ENCODE data around the gene CCDC107. TPM values are rescaled to one million over a fixed set of nuclear protein-coding genes. Genes with fewer than 3 reads are reported as not detected.

The CCDC107 gene
- total RNA-seq, 2 donors from 2014 or later, result 38.5 to 64.3 TPM

DNA sequence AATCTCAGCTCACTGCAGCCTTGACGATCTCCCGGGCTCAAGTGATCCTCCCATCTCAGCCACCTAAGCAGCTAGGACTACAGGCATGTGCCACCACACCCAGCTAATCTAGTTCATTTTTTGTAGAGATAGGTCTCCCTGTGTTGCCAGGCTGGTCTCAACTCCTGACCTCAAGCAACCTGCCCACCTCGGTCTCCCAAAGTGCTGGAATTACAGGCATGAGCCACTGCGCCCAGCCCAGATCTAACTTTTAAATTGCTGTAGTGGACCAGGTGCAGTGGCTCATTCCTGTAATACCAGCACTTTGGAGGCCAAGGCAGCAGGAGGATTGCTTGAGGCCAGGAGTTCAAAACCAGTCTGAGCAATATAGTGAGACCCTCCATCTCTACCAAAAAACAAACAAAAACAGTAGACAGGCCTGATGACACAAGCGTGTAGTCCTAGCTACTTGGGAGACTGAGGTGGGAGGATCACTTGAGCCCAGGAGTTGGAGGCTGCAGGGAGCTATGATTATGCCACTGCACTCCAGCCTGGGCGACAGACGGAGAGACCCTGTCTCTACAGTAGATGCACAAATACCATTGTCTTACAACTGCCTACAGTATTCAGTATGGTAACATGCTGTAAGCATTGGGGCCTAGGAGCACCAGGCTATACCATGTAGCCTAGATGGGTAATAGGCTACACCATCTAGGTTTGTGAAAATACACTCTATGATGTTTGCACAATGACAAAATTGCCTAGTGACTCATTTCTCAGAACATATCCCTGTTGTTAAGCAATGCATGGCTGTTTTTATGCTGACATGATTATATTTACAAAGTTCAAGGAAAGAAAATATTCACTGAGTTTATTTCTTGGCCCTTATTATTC lies 5.9 kb upstream of the CCDC107 start:
- Histone ChIP-seq H3K27ac (no peak overlapping the region), H3K9me3 (no peaks in the 10 kb centered on the region), H3K36me3 (no peaks in the 10 kb centered on the region), H3K4me1 (peaks cover 0 to 8% of the 10 kb centered on the region in 2 donors), H3K27me3 (no peaks in the 10 kb centered on the region), H3K4me3 (no peak overlapping the region)
- no peak for DNase-seq (ENCODE audit: low spot score)
- TF ChIP-seq, protein P1, sequence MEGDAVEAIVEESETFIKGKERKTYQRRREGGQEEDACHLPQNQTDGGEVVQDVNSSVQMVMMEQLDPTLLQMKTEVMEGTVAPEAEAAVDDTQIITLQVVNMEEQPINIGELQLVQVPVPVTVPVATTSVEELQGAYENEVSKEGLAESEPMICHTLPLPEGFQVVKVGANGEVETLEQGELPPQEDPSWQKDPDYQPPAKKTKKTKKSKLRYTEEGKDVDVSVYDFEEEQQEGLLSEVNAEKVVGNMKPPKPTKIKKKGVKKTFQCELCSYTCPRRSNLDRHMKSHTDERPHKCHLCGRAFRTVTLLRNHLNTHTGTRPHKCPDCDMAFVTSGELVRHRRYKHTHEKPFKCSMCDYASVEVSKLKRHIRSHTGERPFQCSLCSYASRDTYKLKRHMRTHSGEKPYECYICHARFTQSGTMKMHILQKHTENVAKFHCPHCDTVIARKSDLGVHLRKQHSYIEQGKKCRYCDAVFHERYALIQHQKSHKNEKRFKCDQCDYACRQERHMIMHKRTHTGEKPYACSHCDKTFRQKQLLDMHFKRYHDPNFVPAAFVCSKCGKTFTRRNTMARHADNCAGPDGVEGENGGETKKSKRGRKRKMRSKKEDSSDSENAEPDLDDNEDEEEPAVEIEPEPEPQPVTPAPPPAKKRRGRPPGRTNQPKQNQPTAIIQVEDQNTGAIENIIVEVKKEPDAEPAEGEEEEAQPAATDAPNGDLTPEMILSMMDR (IDR thresholded peaks at IDR 0.05), result no peak

DNA sequence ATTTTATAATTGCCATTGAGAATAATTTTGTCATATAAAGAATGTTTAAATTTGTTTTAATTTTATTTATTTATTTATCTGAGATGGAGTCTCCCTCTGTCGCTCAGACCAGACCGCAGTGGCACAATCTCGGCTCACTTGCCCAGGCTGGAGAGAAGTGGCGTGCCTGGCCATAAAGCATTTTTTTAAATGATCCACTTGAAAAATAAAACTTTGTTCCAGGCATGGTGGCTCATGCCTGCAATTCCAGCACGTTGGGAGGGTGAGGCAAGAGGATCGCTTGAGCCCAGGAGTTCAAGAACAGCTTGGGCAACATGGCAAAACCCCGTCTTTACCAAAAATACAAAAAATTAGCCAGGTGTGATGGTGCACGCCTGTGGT lies 5.3 kb upstream of the CCDC107 start:
- Histone ChIP-seq H3K36me3 (no peaks in the 10 kb centered on the region), H3K27me3 (no peaks in the 10 kb centered on the region), H3K4me1 (peaks cover 0 to 9% of the 10 kb centered on the region in 2 donors), H3K27ac (no peak overlapping the region), H3K4me3 (no peak overlapping the region), H3K9me3 (no peaks in the 10 kb centered on the region)
- TF ChIP-seq, protein P1 (IDR thresholded peaks at IDR 0.05), result no peak
- no peak for DNase-seq (ENCODE audit: low spot score)

DNA sequence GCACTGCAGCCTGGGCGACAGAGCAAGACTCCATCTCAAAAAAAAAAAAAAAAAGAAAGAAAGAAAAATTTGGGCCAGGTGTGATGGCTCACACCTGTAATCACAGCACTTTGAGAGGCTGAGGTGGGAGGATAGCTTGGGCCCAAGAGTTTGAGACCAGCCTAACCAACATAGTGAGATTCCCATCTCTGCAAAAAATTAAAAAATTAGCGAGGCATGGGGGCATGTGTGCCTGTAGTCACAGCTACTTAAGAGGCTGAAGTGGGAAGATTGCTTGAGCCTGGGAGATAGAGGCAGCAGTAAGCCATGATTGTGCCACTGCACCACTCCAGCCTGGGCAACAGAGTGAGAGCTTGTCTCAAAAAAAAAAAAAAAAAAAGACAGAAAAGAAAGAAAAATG lies 4.5 kb upstream of the CCDC107 start:
- H3K27ac ChIP-seq, result no peak overlapping the region
- no peak overlapping the region for H3K4me3 ChIP-seq
- H3K4me1 ChIP-seq, result peaks cover 0 to 9% of the 10 kb centered on the region in 2 donors
- TF ChIP-seq, protein P1 (IDR thresholded peaks at IDR 0.05), result no peak
- H3K9me3 ChIP-seq, result no peaks in the 10 kb centered on the region
- no peaks in the 10 kb centered on the region for H3K36me3 ChIP-seq
- no peak for DNase-seq (ENCODE audit: low spot score)
- H3K27me3 ChIP-seq, result no peaks in the 10 kb centered on the region

DNA sequence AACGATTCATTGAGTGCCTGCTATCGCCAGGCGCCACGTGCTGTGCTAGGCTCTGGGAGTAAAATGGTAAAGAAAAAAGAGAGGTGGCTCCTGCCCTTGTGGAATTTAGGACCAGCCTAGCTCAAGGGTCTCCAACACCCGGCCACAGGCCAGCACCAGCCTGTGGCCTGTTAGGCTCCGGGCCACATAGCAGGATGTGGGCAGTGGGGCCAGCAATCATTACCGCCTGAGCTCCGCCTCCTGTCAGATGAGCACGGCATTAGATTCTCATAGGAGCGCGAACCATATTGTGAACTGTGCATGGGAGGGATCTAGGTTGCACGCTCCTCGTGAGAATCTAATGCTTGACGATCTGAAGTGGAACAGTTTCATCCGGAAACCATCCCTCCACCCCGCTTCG lies 1.7 kb upstream of the CCDC107 start:
- Histone ChIP-seq H3K9me3 (no peaks in the 10 kb centered on the region), H3K27me3 (no peaks in the 10 kb centered on the region), H3K27ac (peak overlapping the region in 1 of 2 donors; percentile 97), H3K36me3 (peaks cover 15% of the 10 kb centered on the region), H3K4me1 (peaks cover 0 to 35% of the 10 kb centered on the region in 2 donors), H3K4me3 (no peak overlapping the region)
- TF ChIP-seq, protein P1 (IDR thresholded peaks at IDR 0.05), result no peak
- no peak for DNase-seq (ENCODE audit: low spot score)

DNA sequence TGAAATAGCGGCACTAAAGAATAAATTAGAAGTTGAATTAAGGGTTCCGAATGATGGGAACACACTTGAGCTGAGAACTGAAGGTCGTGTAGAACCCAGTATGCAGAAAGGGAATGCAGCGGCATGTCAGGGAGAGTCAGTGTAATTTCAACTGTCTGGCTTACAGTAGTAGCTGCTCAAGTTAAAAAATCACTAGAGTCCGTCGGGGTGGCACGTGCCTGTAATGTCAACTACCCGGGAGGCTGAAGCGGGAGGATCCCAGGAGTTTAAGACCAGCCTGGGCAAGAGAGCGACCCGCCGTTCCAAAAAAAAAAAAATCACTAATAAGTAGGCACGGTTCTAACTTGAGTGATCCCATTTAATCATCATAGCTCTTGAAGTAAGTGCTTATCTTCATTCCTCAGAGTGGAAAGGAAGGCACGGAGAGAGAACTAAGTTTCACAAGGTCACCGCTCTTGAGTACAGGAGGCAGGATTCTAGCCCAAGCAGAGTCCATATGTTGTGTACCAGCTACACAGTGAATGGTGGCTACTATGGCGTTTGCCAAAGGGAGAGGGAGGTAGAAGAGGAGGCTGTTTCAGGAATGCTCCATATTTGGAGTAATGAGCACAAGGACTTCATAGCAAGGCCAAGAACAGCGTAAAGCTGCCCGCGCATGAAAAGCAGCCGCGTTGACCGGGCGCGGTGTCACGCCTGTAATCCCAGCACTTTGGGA lies 1.1 kb upstream of the CCDC107 start:
- TF ChIP-seq, protein P1 (IDR thresholded peaks at IDR 0.05), result no peak
- H3K27ac ChIP-seq, result peak overlapping the region; percentile 97 to 98
- peak overlapping the region; percentile 36 to 89 for H3K4me3 ChIP-seq
- no peaks in the 10 kb centered on the region for H3K27me3 ChIP-seq
- no peaks in the 10 kb centered on the region for H3K9me3 ChIP-seq
- DNase-seq (ENCODE audit: low spot score), result no peak
- peaks cover 0 to 42% of the 10 kb centered on the region in 2 donors for H3K4me1 ChIP-seq
- peaks cover 15% of the 10 kb centered on the region for H3K36me3 ChIP-seq

Measured in right atrium auricular region (tissue), 2 donors.